Skeletal muscle satellite cell (primary cell): Measurements from ENCODE around the gene TBCD.

Experiments used
- H3K27me3 ChIP-seq: 2 replicates; pipeline ENCODE4 v1.7.0; 2013; ENCODE audit warnings: low read length; ENCODE audit not compliant: control insufficient read depth, insufficient read depth
- H3K36me3 ChIP-seq: 2 replicates; pipeline ENCODE4 v1.7.0; 2013; ENCODE audit warnings: mild to moderate bottlenecking, control low read depth, low read length; ENCODE audit not compliant: insufficient read depth
- H3K4me1 ChIP-seq: 2 replicates; pipeline ENCODE4 v1.7.0; 2013; ENCODE audit warnings: low read length; ENCODE audit not compliant: control insufficient read depth, insufficient read depth
- H3K4me2 ChIP-seq: 2 replicates; pipeline ENCODE4 v1.7.0; 2013; ENCODE audit warnings: mild to moderate bottlenecking, low read length
- H3K4me3 ChIP-seq: 2 replicates; pipeline ENCODE4 v1.7.0; 2013; ENCODE audit warnings: low read length
- H3K9ac ChIP-seq: 2 replicates; pipeline ENCODE4 v1.7.0; 2013; ENCODE audit warnings: mild to moderate bottlenecking, low read depth, low read length, moderate library complexity
- H3K9me3 ChIP-seq: replicated peaks from 2 replicates; pipeline ENCODE4 v1.7.0; 2013; ENCODE audit warnings: mild to moderate bottlenecking, control low read depth, low read length

Gene TBCD

DNA sequence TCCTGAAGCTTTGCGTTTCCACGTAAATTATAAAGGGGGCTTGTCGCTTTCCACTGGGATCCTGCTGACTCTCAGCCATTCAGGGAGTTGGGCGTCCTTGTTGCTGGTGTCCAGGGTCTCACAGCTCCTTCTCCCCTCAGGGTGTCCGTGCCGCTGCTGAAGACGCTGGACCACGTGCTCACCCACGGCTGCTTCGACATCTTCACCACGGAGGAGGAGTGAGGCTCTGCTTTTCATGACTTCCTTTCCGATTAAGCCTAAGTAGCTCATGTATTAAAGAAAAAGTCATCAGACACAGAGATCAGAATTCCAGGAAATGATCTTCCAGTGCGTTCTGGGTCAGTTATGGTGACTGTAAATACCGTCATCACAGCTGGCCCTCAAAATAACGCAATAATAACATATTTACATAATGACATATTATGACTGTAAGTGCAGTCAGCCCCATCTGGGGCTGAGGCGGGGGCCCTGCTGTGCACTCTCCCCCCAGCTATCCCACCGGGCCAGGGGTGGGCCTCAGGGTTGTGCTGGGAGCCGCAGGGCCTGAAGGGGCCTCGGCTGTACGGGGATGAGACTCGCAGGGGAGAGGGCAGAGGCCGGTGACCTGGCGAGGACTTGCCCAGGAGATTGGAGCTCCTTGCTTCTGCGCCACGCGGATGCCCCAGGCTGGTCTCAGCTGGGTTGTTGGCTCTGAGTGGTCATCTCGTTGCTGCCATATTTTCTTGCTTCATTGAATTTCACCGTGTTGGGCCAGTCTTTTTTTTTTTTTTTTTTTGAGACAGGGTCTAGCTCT lies 180.8 kb downstream of the TBCD start:
- H3K36me3 ChIP-seq: peaks cover 26% of the 10 kb centered on the region
- no peaks in the 10 kb centered on the region for H3K27me3 ChIP-seq
- H3K4me2 ChIP-seq: peak overlapping the region; percentile 69
- peaks cover 28% of the 10 kb centered on the region for H3K4me1 ChIP-seq
- peak overlapping the region; percentile 67 for H3K9ac ChIP-seq
- no peaks in the 10 kb centered on the region for H3K9me3 ChIP-seq
- H3K4me3 ChIP-seq: peak overlapping the region; percentile 39

DNA sequence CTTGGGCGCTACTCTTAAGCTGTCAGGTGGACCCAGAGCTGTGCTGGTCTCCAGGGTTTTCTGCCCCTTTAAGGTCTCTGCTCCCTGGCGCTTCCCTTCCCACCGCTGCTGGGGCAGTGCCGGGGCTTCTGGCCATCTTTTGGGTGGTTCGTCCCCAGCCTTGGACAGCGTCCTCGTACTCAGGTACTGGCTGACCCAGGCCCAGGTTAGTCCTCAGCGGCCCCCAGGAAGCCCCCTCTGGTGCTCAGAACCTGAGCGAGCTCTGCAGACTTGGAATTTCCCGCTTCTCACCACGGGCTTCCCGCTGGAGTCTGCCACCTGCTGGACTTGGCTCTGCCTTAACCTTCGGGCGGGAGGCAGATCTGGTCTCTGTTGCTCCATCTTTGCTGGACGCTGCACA lies 182.0 kb downstream of the TBCD start:
- H3K4me3 ChIP-seq: no peak overlapping the region
- no peaks in the 10 kb centered on the region for H3K27me3 ChIP-seq
- H3K36me3 ChIP-seq: peaks cover 21% of the 10 kb centered on the region
- peaks cover 28% of the 10 kb centered on the region for H3K4me1 ChIP-seq
- no peak overlapping the region for H3K9ac ChIP-seq
- no peak overlapping the region for H3K4me2 ChIP-seq
- H3K9me3 ChIP-seq: no peaks in the 10 kb centered on the region

DNA sequence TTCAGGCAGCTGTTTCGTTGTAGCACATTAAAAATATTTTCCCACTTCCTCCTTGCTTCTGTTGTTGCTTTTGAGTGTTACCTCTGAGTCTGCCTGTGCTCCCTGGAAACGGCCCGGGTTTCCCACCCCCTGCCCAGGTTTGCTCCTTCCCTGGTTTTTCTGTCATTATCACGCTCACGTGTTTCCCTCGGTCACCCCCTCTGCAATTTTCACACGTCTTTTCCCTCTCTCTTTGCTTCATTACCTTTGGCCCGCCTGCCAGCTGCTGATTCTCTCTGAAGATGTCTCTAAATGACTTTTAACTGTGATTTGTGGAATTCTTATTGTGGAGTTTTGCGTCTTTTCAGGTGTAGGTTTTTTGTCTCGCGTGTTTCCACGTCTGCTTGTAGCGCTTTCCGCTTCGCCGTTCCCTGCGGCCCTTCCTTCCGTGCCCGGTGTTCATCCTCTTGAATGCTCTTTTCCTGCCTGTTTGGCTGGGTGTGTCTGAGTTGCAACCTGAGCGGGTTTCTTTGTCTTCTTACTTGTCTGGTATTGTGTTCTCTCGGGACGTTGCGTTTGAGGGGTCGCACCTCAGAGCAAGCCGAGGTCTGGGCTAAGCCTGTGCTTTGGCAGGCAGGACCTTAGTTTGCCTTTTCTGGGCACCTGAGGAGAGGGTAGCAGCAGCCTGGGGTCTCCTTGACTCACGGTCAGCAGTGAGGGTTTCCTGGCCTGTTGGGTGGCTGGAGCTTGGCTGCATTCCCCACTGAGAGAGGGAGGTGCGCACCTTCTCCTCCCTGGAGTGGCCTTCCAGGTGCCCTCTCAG lies 184.3 kb downstream of the TBCD start:
- Histone ChIP-seq H3K4me1 (peaks cover 24% of the 10 kb centered on the region), H3K36me3 (peaks cover 9% of the 10 kb centered on the region), H3K9me3 (no peaks in the 10 kb centered on the region), H3K4me3 (no peak overlapping the region), H3K4me2 (no peak overlapping the region), H3K27me3 (no peaks in the 10 kb centered on the region), H3K9ac (no peak overlapping the region)

DNA sequence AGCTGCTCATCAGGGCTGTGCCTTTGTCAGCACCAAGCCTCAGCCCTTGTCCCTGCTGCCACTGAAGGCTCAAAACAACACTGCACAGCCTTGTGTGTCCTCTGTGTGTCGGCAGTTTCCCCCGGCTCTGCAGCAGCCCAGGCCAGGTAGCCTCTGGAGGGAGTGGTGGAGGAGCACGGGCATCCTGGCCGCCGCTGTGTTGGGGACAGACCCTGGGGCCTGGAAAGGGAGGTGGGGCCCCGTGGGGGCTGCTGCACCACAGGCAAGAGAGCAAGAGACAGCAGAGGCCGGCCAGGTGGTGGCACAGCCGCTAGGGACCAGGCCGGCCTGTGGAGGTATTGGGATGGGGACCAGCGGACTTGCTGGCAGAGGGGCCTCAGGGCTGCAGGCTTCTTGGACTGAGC lies 184.9 kb downstream of the TBCD start:
- Histone ChIP-seq H3K27me3 (no peaks in the 10 kb centered on the region), H3K9me3 (no peaks in the 10 kb centered on the region), H3K4me1 (peaks cover 18% of the 10 kb centered on the region), H3K4me2 (no peak overlapping the region), H3K9ac (no peak overlapping the region), H3K36me3 (peaks cover 14% of the 10 kb centered on the region), H3K4me3 (no peak overlapping the region)

- Histone ChIP-seq H3K4me2 (no peak overlapping the region), H3K4me1 (peaks cover 8% of the 10 kb centered on the region), H3K36me3 (peaks cover 22% of the 10 kb centered on the region), H3K4me3 (no peak overlapping the region), H3K9me3 (no peaks in the 10 kb centered on the region), H3K9ac (no peak overlapping the region), H3K27me3 (no peaks in the 10 kb centered on the region)
These were observed 185.8 kb downstream of the TBCD start for GRCh38 chr17:82937411-82938371.

GRCh38 chr17:82938486-82938872 lies 186.6 kb downstream of the TBCD start:
- Histone ChIP-seq H3K4me1 (peaks cover under 1% of the 10 kb centered on the region), H3K27me3 (no peaks in the 10 kb centered on the region), H3K4me3 (no peak overlapping the region), H3K9me3 (no peaks in the 10 kb centered on the region), H3K9ac (no peak overlapping the region), H3K4me2 (no peak overlapping the region), H3K36me3 (peaks cover 26% of the 10 kb centered on the region)

DNA sequence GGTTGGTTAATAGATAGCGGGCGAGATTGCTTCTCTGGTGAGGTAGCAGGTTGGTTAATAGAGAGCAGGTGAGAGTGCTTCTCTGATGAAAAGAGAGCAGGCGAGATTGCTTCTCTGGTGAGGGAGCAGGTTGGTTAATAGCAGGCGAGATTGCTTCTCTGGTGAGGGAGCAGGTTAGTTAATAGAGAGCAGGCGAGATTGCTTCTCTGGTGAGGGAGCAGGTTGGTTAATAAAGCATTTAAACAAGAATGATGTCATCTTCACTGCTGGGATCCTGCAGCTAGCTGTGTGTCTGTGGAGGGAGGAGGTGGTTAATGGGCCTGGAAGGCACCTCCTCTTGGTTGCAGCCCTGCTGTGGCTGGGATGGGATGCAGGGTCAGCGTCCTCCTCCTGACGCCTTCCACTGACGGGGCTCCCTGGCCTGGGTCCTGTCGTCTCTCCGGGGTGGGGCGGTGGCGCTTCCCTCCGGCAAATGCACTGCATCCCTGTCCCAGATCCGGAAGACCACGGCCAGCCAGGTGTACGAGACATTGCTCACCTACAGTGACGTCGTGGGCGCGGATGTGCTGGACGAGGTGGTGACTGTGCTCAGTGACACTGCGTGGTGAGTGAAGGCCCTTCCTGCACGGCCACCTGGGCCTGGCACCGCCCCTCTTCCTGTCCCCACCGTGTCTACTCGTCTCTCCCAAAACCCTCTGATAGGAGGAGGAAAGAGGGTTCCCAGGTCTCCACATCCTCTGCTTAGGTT lies 187.2 kb downstream of the TBCD start:
- Histone ChIP-seq H3K9me3 (peaks cover 2% of the 10 kb centered on the region), H3K4me2 (no peak overlapping the region), H3K27me3 (no peaks in the 10 kb centered on the region), H3K36me3 (peaks cover 32% of the 10 kb centered on the region), H3K4me1 (no peaks in the 10 kb centered on the region), H3K4me3 (no peak overlapping the region), H3K9ac (no peak overlapping the region)

- Histone ChIP-seq H3K4me1 (no peaks in the 10 kb centered on the region), H3K27me3 (no peaks in the 10 kb centered on the region), H3K9me3 (peaks cover 9% of the 10 kb centered on the region), H3K36me3 (peaks cover 38% of the 10 kb centered on the region), H3K4me3 (no peak overlapping the region), H3K4me2 (no peak overlapping the region), H3K9ac (no peak overlapping the region)
These were observed 187.8 kb downstream of the TBCD start for GRCh38 chr17:82939621-82940135.

GRCh38 chr17:82940226-82941020 lies 188.6 kb downstream of the TBCD start:
- Histone ChIP-seq H3K4me2 (no peak overlapping the region), H3K9me3 (peaks cover 16% of the 10 kb centered on the region), H3K9ac (no peak overlapping the region), H3K27me3 (no peaks in the 10 kb centered on the region), H3K4me3 (no peak overlapping the region), H3K4me1 (no peaks in the 10 kb centered on the region), H3K36me3 (peaks cover 46% of the 10 kb centered on the region)
